ENCODE results near the gene ENPEP. TPM values are rescaled to one million over a fixed set of nuclear protein-coding genes. Genes with fewer than 3 reads are reported as not detected.

ENPEP gene
- total and polyA plus RNA-seq, 10 of the 15 experiments (the other 5 are each of a cell fraction or from before 2014, with no cell fraction given) = 0.03 TPM; not detected in 9

- TF ChIP-seq STAT3 (IDR thresholded peaks at IDR 0.05; ENCODE audit: low read depth, low read length) (no peak), PAX8 (IDR thresholded peaks at IDR 0.05) (no peak), TCF7 (IDR thresholded peaks at IDR 0.05; ENCODE audit: borderline replicate concordance) (no peak)
- no TSS peak for BruUV-seq (replicated peaks)
- RAD21 ChIA-PET (ENCODE audit: unreplicated experiment) = no interaction called here
- in situ Hi-C loops (cut with MboI) (no loop called here), intact Hi-C loops (cut with micrococcal nuclease; ENCODE audit: unreplicated experiment) (no loop called here)
- FAIRE-seq = no peak
- no peaks in the 10 kb centered on the region for H4K20me1 ChIP-seq (ENCODE audit: control insufficient read depth, insufficient read depth)
- 22% methylated on average over 50 of the region's 54 CpGs for WGBS (ENCODE audit: insufficient coverage, insufficient replicate concordance, low lambda C conversion rate, missing lambda C conversion rate)
- POLR2A ChIA-PET = no interaction called here
- no peak for DNase-seq (ENCODE audit: low read depth, low spot score)
- CTCF ChIA-PET = no interaction called here
- peaks cover 14% of the 10 kb centered on the region in 2 experiments for H3K27me3 ChIP-seq (replicated peaks in 1 of 2; ENCODE audit: control insufficient read depth in 2 of 2, insufficient read depth in 2 of 2, low read length in 1 of 2)
- H3K9ac ChIP-seq (ENCODE audit: control insufficient read depth, insufficient read depth, low read length) = no peak overlapping the region
- H3K4me2 ChIP-seq (ENCODE audit: control insufficient read depth, insufficient read depth) = no peak overlapping the region
- no peak overlapping the region for H2AFZ ChIP-seq (ENCODE audit: control insufficient read depth, low read depth, low read length)
- peak; percentile 41 for ATAC-seq
- no peaks in the 10 kb centered on the region for H3K4me1 ChIP-seq (ENCODE audit: control insufficient read depth, insufficient read depth, low read length)
- no peak overlapping the region for H3K27ac ChIP-seq (ENCODE audit: control insufficient read depth, insufficient read depth)
- H3K79me2 ChIP-seq (ENCODE audit: control insufficient read depth, insufficient read depth, low read length) = no peaks in the 10 kb centered on the region
- no peaks in the 10 kb centered on the region for H3K36me3 ChIP-seq (ENCODE audit: control insufficient read depth in 2 of 2, insufficient read depth in 2 of 2, low read length in 1 of 2)
- no peak overlapping the region for H3K4me3 ChIP-seq
- SMC1A ChIA-PET (ENCODE audit: uncharacterized antibody, unreplicated experiment) = no interaction called here
- no peaks in the 10 kb centered on the region for H3K9me3 ChIP-seq (replicated peaks; ENCODE audit: control insufficient read depth, insufficient read depth, low read length)
Observed at GRCh38 chr4:110610940-110611831, 135.2 kb downstream of the ENPEP start.

DNA sequence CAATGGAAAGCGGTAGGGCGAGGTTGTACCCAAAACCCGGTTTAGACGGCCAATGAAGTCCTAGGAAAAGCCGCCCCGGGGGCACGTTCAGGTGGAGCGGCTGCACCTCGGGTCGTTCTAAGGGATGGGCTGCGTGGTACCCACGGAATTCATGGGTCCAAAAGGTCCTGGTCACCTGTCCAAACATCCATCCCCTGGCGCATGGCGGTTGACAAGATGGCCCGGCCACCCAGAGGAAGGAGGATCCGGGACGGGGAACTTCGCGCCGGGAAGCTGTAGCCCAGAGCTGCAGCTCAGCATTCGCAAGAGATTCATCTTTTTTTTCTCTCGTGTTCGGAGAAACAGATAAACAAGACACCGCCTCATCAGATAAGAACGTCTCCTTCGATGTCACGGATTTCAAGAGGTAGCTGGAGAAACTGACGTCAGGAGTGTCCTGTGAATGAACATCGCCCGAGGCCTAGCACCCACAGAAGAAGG is 136.1 kb downstream of the ENPEP start:
- Histone ChIP-seq H2AFZ (ENCODE audit: control insufficient read depth, low read depth, low read length) (no peak overlapping the region), H3K36me3 (ENCODE audit: control insufficient read depth in 2 of 2, insufficient read depth in 2 of 2, low read length in 1 of 2) (no peaks in the 10 kb centered on the region), H4K20me1 (ENCODE audit: control insufficient read depth, insufficient read depth) (no peaks in the 10 kb centered on the region), H3K79me2 (ENCODE audit: control insufficient read depth, insufficient read depth, low read length) (no peaks in the 10 kb centered on the region), H3K4me1 (ENCODE audit: control insufficient read depth, insufficient read depth, low read length) (no peaks in the 10 kb centered on the region), H3K27ac (ENCODE audit: control insufficient read depth, insufficient read depth) (no peak overlapping the region), H3K4me3 (no peak overlapping the region), H3K9ac (ENCODE audit: control insufficient read depth, insufficient read depth, low read length) (no peak overlapping the region), H3K27me3 (replicated peaks in 1 of 2; ENCODE audit: control insufficient read depth in 2 of 2, insufficient read depth in 2 of 2, low read length in 1 of 2) (peaks cover 14 to 17% of the 10 kb centered on the region in 2 experiments), H3K4me2 (ENCODE audit: control insufficient read depth, insufficient read depth) (no peak overlapping the region), H3K9me3 (replicated peaks; ENCODE audit: control insufficient read depth, insufficient read depth, low read length) (no peaks in the 10 kb centered on the region)
- CTCF ChIA-PET = no interaction called here
- ATAC-seq (no peak), FAIRE-seq (no peak), DNase-seq (ENCODE audit: low read depth, low spot score) (no peak)
- SMC1A ChIA-PET (ENCODE audit: uncharacterized antibody, unreplicated experiment) = no interaction called here
- intact Hi-C loops (cut with micrococcal nuclease; ENCODE audit: unreplicated experiment) = no loop called here
- in situ Hi-C loops (cut with MboI) = no loop called here
- POLR2A ChIA-PET = no interaction called here
- 54% methylated on average over 30 of the region's 30 CpGs for WGBS (ENCODE audit: insufficient coverage, insufficient replicate concordance, low lambda C conversion rate, missing lambda C conversion rate)
- RAD21 ChIA-PET (ENCODE audit: unreplicated experiment) = no interaction called here
- no TSS peak for BruUV-seq (replicated peaks)
- TF ChIP-seq GATAD2B (conservative IDR thresholded peaks at IDR 0.05; ENCODE audit: low read depth) = no peak
- no peak for TF ChIP-seq REST (IDR thresholded peaks at IDR 0.05; ENCODE audit: low read depth, low read length)

Data from GM12878 (cell line).